CD4-positive, alpha-beta T cell (primary cell): ENCODE measurements around the gene TLR4. TPM values are rescaled to one million over a fixed set of nuclear protein-coding genes. Genes with fewer than 3 reads are reported as not detected.

Experiments
- ATAC-seq: fragments of 200-7000 bp; cut with Tn5 transposase; one replicate; pipeline ENCODE4 v1.10.0; 2022; ENCODE audit warnings: mild to moderate bottlenecking; ENCODE audit not compliant: poor library complexity
- CTCF ChIA-PET: fragments of 350-600 bp; sonication (Branson Sonifier 250); formaldehyde crosslinking; loops from one replicate; lab custom pipeline; 2021; ENCODE audit warnings: antibody characterized with exemption, inconsistent platforms; lab: Charles Lee
- POLR2A ChIA-PET: fragments of 350-600 bp; sonication (Branson Sonifier 250); formaldehyde crosslinking; loops from one replicate; lab custom pipeline; 2021; ENCODE audit warnings: antibody characterized with exemption, inconsistent platforms; lab: Charles Lee
- DNase-seq, 14 experiments: peaks; one replicate each; pipeline ENCODE4 v3.0.0-alpha.2; 2013 to 2020; ENCODE audit warnings: mixed read lengths in 2 of 14
- H3K27ac ChIP-seq, 2 donors: one replicate each; pipeline versions ENCODE4 v1.5.1 to v1.7.0; 2013; ENCODE audit warnings: low read length in 2 of 2, low read depth in 1 of 2, mild to moderate bottlenecking in 1 of 2
- H3K27me3 ChIP-seq, 2 experiments: 1 replicate in 1 of 2; 2 replicates in 1 of 2; pipeline versions ENCODE4 v1.6.1 to v1.7.0; 2013; ENCODE audit warnings: low read length in 2 of 2, control low read depth in 1 of 2, mild to moderate bottlenecking in 1 of 2, moderate library complexity in 1 of 2; ENCODE audit not compliant: insufficient read depth in 2 of 2, control insufficient read depth in 1 of 2
- H3K36me3 ChIP-seq: one replicate; pipeline ENCODE4 v1.6.1; 2013; ENCODE audit warnings: low read length, control low read depth; ENCODE audit not compliant: insufficient read depth
- H3K4me1 ChIP-seq: one replicate; pipeline ENCODE4 v1.6.1; 2013; ENCODE audit warnings: low read length, control low read depth; ENCODE audit not compliant: insufficient read depth
- H3K4me3 ChIP-seq: one replicate; pipeline ENCODE4 v1.5.1; 2013; ENCODE audit warnings: mild to moderate bottlenecking, low read length, moderate library complexity
- H3K9me3 ChIP-seq, 2 experiments: 1 replicate in 1 of 2; 2 replicates in 1 of 2; pipeline versions ENCODE4 v1.6.1 to v1.7.0; 2013; ENCODE audit warnings: low read length in 2 of 2, mild to moderate bottlenecking in 2 of 2, control low read depth in 1 of 2, moderate library complexity in 1 of 2; ENCODE audit not compliant: control insufficient read depth in 1 of 2, insufficient read depth in 1 of 2
- H3K27ac Mint-ChIP-seq: one replicate; pipeline ENCODE4 v1.8.0; 2020; ENCODE audit warnings: mixed read lengths
- H3K27me3 Mint-ChIP-seq: one replicate; pipeline ENCODE4 v1.8.0; 2021; ENCODE audit warnings: mixed read lengths
- H3K36me3 Mint-ChIP-seq: one replicate; pipeline ENCODE4 v1.8.0; 2021; ENCODE audit warnings: low read depth, mixed read lengths
- H3K4me1 Mint-ChIP-seq: one replicate; pipeline ENCODE4 v1.8.0; 2021; ENCODE audit warnings: low read depth, mixed read lengths
- H3K4me3 Mint-ChIP-seq: one replicate; pipeline ENCODE4 v1.8.0; 2020; ENCODE audit warnings: mild to moderate bottlenecking, mixed read lengths
- H3K9me3 Mint-ChIP-seq: one replicate; pipeline ENCODE4 v1.8.0; 2020; ENCODE audit warnings: mixed read lengths
- intact Hi-C, 2 experiments: fragments of 100-400 bp; cut with DNase I in 1 of 2; cut with micrococcal nuclease in 1 of 2; formaldehyde crosslinking; loops; one replicate each; pipeline versions ENCODE4 v1.15.1 to v1.9.0; 2023 to 2025; cut with DNase I, micrococcal nuclease
- total RNA-seq, 174 experiments: library from RNA in 2 of 174; stranded (reverse) in 2 of 174; gene quantifications; one replicate each; pipeline ENCODE4 v1.2.3 and lab custom pipeline; 2021 to 2026
- TF ChIP-seq, protein P1 (sequence below): fragments of 200-600 bp; IDR thresholded peaks from one replicate; pipeline ENCODE4 v1.8.0; 2022; ENCODE audit warnings: antibody characterized with exemption, mild to moderate bottlenecking

Gene TLR4
- total RNA-seq, 2 experiments from 2014 or later = 0.34 to 0.44 TPM

DNA sequence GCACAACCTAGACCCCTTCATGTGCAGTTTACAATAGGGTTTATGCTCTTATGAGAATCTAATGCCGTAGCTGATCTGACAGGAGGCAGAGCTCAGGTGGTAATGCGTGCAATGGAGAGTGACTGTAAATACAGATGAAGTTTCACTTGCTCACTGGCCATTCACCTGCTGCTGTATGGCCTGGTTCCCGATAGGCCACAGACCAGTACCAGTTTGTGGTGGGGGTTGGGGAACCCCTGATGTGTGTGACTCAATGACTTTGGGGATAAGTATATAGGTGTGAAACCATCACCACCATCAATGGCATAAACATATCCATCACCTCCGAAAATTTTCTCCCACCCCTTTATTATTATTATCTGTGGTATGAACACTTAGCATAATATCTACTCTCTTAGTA, 42.1 kb downstream of the TLR4 start:
- Histone ChIP-seq H3K9me3 (no peaks in the 10 kb centered on the region), H3K27me3 (peaks cover 10 to 26% of the 10 kb centered on the region in 2 experiments), H3K36me3 (no peaks in the 10 kb centered on the region), H3K27ac (no peak overlapping the region), H3K4me1 (no peaks in the 10 kb centered on the region), H3K4me3 (no peak overlapping the region)
- Mint-ChIP-seq H3K27ac (no peak overlapping the region), H3K9me3 (no peaks in the 10 kb centered on the region), H3K27me3 (peaks cover 47% of the 10 kb centered on the region), H3K4me3 (no peak overlapping the region), H3K4me1 (no peaks in the 10 kb centered on the region), H3K36me3 (no peaks in the 10 kb centered on the region)
- TF ChIP-seq, protein P1, sequence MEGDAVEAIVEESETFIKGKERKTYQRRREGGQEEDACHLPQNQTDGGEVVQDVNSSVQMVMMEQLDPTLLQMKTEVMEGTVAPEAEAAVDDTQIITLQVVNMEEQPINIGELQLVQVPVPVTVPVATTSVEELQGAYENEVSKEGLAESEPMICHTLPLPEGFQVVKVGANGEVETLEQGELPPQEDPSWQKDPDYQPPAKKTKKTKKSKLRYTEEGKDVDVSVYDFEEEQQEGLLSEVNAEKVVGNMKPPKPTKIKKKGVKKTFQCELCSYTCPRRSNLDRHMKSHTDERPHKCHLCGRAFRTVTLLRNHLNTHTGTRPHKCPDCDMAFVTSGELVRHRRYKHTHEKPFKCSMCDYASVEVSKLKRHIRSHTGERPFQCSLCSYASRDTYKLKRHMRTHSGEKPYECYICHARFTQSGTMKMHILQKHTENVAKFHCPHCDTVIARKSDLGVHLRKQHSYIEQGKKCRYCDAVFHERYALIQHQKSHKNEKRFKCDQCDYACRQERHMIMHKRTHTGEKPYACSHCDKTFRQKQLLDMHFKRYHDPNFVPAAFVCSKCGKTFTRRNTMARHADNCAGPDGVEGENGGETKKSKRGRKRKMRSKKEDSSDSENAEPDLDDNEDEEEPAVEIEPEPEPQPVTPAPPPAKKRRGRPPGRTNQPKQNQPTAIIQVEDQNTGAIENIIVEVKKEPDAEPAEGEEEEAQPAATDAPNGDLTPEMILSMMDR = no peak
- DNase-seq (no peak), ATAC-seq (no peak)
- CTCF ChIA-PET = no interaction called here
- POLR2A ChIA-PET = no interaction called here
- intact Hi-C loops = no loop called here

DNA sequence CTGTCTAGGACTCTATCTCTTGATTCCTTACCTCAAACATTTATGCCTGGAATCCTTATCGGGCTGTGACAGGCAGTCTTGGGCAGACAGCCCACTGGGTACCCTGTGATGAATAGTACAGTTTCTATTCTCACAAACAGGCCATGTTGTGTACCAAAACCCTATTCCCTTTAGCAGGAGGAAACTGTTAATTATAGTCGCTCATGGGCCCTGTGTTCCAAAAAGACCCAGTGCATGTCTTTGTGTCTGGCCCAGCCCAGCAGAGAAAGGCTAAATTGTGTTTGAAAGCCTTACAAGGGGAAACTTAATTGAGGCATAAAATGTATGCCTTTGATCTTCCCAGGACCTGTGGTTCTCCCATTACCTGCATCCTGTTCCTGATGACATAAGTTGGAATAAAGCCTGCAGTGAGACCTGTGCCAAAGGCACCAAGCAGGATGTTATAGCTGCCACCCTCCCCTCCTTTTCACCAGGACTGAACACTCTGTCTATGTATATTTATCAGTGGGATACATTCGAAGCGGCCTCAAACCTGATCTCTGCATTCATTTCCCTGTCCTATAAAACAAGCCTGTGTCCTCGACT, 43.3 kb downstream of the TLR4 start:
- no peak overlapping the region for H3K4me3 ChIP-seq
- ATAC-seq (no peak), DNase-seq (no peak)
- Mint-ChIP-seq H3K36me3 (no peaks in the 10 kb centered on the region), H3K27ac (no peak overlapping the region), H3K4me1 (no peaks in the 10 kb centered on the region), H3K9me3 (no peaks in the 10 kb centered on the region), H3K27me3 (peaks cover 52% of the 10 kb centered on the region), H3K4me3 (no peak overlapping the region)
- H3K36me3 ChIP-seq = no peaks in the 10 kb centered on the region
- H3K9me3 ChIP-seq = no peaks in the 10 kb centered on the region
- intact Hi-C loops = no loop called here
- peaks cover 10 to 26% of the 10 kb centered on the region in 2 experiments for H3K27me3 ChIP-seq
- TF ChIP-seq, protein P1 = no peak
- ChIA-PET CTCF (no interaction called here), POLR2A (no interaction called here)
- no peak overlapping the region for H3K27ac ChIP-seq
- H3K4me1 ChIP-seq = no peaks in the 10 kb centered on the region

DNA sequence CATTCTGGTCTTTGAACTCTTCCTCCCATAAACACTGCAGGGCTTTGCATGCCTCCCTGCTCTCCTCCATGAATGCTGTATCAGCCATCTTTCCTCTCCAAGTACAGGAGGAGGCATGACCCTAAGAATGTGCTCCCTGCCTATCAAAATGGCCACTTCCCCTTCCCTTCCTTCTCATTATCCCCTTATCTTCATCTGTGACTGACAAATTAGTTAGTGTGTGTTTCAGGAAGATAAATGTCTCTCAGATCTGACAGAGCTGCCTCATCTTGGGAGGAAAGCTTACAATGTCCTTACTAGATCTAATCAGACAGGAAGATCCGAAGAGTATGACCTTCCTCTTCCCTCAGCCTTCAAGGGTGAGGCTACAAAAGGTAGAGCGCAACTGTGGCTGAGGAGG, 46.2 kb downstream of the TLR4 start:
- TF ChIP-seq, protein P1 = no peak
- no peak for DNase-seq
- H3K4me1 ChIP-seq = no peaks in the 10 kb centered on the region
- Mint-ChIP-seq H3K4me3 (no peak overlapping the region), H3K4me1 (no peaks in the 10 kb centered on the region), H3K27me3 (peaks cover 27% of the 10 kb centered on the region), H3K9me3 (no peaks in the 10 kb centered on the region), H3K36me3 (no peaks in the 10 kb centered on the region), H3K27ac (no peak overlapping the region)
- peaks cover 6 to 12% of the 10 kb centered on the region in 2 experiments for H3K27me3 ChIP-seq
- no peaks in the 10 kb centered on the region for H3K9me3 ChIP-seq
- no peaks in the 10 kb centered on the region for H3K36me3 ChIP-seq
- no peak for ATAC-seq
- POLR2A ChIA-PET = no interaction called here
- intact Hi-C loops = no loop called here
- CTCF ChIA-PET = no interaction called here
- H3K27ac ChIP-seq = no peak overlapping the region
- no peak overlapping the region for H3K4me3 ChIP-seq
